RPMI7951 (cell line): ENCODE data around the gene PCBP3. TPM values are rescaled to one million over a fixed set of nuclear protein-coding genes. Genes with fewer than 3 reads are reported as not detected.
A peak's percentile ranks its signal among the peaks of the same experiment; 100 is the strongest.

Source experiments
- DNase-seq: peaks from one replicate; pipeline ENCODE4 v3.0.0-alpha.2; 2012; ENCODE audit warnings: low read depth
- total RNA-seq: library from RNA; depleted of rRNA; stranded (reverse); fragments of >200 nt; shearing (Covaris generic); gene quantifications from 2 replicates; pipeline ENCODE4 v1.2.3, GENCODE V29; 2014

The PCBP3 gene
- total RNA-seq, 1 experiment from 2014 or later: 4.0 TPM

DNA sequence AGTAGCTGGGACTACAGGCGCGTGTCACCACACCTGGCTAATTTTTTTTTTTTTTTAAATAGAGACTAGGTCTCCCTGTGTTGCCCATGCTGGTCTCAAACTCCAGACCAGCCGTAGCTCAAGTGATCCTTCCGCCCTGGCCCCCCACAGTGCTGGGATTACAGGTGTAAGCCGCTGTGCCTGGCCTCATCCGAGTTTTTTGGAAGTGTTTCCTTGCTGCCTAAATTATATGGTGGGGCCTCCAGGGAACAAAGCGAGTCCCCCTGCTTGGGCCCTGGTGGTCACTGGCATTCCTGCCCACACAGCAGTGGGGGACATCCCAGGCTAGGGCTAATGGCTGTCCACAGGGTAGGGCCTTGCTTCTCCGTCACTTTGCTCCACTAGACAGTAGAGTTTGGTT, 143.8 kb downstream of the PCBP3 start:
- no peak for DNase-seq

DNA sequence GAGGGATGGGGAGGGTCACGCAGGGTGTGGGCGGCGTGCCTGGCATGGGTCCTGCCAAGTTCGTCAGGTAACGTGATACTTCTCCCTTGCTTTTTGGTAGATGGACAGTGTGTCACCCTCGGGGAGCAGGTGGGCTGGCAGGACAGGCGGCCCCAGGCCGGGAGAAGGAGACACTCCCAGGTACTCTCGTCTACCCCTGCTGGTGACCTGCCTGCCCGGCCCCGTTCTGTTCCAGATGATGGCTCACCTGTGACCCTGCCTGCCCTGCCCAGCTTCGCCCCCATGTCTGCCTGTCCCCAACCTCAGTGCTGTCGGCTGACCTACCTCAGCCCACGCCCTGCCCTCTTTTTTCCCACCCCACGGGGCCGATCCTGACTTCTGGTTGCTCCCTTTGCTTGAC, 144.7 kb downstream of the PCBP3 start:
- DNase-seq: no peak

DNA sequence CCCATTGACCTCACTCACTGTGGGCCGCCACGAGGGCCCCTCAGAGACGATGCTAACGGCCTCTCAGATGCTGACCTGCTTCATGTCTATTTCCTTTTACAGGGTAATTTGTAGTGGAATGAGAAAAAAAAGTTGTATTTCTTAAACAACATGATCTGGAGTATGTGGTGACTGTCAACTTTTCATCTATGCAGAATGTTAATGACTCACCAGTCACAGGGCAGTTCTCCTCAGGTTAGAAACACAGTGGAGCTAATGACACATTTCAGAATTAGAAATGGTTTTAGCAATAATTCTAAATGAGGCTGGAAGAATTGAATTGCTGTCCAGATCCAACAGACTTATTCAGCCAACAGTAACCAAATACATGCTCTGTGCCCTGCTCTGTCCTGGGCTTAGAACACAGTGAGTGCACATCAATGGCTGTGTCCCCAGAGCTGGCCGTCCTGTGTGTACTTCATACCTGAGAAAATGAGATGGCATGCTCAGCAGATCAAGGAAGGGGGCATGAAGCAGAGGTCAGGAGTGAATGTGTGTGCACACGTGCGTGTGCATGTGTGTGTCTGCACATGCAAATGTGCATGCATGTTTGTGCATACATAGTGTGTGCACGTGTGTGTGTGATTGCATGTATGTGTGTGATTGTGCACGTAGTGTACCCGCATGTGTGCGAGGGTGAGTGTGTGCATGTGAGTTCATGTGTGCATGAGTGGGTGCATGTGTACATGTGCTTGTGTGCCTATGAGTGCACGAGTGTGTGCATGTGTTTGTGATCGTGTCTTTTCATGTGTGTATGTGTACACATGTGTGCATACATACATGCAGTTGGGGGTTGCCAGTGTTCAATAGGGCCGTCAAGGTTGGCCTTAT, 145.3 kb downstream of the PCBP3 start:
- DNase-seq: peak; percentile 9

DNA sequence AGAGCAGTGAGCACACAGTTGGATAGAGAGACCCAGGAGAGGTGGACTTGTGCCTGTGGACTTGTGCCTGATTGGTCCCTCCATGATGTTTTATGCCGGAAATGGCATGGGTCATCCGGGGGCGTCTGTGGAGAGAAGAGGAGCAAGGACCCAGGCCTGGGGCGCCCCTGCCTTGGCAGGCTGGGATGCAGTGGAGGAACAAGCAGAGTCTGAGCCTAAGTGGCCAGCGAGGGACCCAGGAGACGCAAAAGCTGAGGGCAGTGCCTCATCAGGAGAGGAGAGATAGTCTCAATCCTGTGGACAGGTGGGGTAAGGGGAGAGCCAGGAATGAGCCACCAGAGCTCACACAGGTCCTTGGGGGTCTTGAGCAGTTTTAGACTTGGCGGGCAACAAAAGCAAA, 146.9 kb downstream of the PCBP3 start:
- no peak for DNase-seq

DNA sequence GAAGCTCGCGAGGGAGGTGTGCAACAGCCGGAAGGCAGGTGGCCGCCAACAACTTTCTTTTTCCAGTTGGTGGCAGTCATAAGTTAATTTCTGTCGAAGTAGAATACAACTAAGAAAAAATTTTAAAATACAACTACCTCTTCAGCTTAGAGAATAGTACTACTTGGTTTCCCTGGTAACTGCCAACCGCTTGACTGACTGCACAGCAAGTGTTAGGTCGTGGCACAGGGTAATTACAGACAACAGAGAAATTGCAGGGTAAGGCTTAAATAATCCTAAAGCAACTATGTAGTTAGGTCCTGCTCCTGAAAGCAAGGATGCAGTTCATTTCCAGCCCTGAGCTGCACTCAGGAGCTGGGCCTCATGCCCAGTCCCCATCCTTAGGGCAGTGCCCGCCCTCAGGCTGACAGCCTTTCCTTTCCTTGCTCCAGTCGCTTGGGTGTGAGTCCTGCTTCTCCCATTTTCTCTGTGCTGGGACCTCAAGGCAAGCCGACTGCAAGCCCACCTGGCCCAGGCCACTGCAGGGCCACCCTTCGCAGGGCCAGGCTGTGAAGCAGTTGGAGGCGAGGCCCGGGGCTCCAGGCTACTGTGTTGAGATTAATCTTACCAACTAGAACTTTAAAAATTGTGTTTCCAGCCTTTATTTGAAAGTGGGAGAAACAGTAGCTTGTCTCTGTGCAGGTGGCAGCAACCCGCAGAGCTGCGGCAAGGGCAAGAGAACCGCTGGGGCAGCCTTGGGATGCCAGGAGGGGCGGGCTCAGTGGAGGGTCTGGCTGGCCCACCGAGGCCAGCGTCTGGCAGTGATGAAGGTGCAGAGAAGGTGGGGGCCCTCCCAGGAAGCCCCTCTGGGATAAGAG, 148.3 kb downstream of the PCBP3 start:
- DNase-seq: no peak

DNA sequence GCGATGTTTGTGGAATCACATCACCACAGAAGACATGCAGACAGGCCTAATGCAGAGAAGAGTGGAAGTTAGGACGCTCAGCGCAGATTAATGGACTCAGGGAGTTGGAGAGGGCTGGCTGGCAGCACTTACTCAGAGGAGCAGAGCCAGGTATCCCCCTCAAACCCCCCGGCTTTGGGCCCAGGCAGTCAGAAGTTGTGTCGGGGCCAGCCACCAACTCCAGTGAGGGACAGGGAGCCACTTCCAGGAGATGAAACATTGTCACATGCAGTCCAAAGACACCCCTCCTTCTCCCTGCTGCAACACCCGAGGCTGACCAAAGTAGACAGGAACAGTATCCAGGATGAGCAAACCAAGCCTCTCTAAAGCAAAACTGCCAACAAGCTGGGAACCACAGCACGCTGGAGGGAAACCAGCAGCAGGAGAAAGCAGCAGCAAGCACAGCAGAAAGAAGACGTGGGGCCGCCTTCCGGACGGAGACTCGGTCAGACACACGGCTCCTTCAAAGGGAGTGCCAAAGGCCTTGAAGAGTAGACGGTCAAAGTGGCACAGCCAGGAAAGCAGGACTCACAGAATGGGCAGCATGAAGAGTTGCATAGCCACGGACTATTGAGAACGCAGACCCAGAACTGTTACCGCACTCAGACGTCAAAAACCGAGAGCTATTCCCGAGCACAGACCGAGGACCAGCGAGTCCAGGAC, 149.3 kb downstream of the PCBP3 start:
- no peak for DNase-seq

DNA sequence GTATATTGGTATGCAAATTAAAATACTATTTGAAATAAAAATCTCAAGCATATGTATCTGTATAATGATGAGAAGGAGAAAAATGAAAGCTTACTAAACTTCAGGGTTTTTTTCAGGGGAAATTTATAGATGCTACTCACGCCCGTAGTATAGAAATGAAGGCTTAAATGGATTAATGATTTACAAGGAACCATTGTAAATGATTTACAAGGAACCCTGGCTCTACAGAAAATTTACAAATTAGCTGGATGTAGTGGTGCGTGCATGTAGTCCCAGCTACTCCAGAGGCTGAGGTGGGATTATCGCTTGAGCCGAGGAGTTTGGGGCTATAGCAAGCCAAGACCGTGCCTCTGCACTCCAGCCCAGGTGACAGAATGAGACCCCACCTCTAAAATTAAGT, 150.5 kb downstream of the PCBP3 start:
- DNase-seq: no peak

DNA sequence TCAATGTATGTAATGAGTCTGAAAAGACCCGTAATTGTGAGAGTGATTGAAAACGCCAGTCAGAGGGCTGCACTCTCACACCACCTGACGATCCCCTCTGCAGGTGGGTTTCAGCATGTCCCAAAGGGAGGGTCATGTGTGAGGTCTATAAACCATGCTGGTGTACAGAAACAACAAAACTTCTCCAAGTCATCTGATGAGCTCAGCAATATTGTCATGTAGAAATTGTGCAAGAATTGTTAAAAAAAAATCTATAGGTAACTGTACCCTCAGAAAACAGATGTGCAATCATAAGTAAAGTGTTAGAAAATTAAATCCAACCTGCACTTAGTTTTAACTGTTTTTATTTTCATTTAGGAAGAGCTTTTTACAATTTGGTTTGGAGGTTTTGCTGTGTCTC, 152.5 kb downstream of the PCBP3 start:
- no peak for DNase-seq

DNA sequence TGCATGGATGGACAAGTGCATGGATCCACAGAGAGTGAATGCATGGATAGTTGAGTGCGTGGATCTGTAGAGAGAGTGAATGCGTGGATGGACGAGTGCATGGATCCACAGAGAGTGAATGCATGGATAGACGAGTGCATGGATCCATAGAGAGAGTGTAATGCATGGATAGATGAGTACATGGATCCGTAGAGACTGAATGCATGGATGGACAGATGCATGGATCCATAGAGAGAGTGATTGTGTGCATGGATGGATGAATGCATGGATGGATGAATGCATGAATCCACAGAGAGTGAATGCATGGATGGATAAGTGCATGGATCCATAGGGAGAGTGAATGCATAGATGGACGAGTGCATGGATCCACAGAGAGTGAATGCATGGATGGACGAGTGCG, 153.8 kb downstream of the PCBP3 start:
- no peak for DNase-seq

DNA sequence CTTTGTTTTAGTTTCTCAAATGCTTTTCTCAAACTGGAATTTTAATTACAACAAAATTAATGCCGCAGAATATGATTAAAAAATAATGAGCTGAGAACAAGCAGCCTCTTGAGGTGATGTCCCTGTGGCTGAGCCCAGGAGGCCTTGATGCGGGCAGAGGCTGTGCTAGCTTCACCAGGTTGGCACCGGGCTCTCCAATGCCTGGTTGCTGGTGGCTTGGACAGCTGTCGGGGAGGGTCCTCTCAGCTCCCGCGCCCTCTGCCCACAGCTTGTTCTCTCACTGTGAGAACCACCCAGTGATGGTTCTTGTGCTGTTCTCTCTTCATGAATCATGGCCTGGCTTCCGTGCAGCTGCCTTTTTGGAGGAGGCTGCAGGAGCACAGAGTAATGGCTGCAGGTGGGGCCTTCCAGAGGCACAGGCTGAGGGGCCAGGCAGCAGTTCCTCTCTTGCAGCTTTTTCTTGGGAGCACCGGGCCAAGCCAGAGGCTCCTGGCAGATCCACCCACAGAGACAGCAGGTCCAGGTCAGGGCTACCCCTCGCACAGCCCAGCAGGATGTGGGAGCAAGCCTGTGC, 156.3 kb downstream of the PCBP3 start:
- DNase-seq: no peak

DNA sequence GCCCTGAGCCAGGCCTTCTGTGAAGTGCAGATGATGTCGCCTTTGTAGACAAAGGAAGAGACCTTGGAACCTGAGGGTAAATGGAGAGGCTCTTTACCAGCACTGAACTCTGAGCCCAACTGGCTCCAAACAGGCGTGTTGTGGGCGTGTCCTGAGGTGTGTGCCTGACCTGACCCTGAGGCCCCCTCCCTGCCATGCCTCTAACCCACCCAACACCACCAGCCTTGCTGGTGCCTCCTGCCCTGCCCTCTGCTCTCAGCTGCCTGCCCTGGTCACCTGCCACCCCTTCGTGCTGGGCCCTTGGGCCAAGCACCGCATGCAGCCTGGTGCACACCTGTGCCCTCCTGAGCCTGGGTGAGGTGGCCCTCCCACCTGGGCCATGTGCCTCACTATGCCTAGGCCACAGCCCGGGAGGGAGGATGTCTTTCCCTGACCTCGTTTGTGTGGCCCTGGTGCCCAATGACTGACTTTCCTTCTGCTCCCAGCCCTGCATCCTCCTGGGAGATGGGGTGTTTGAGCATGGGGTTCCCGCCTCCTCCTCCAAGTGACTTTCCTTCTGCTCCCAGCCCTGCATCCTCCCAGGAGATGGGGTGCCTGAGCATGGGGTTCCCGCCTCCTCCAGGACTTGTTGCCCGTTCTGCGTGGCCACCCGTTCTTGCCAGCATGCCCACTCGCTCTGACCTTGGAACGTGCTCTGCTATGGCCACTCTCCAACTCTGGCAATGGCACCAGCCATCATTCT, 157.0 kb downstream of the PCBP3 start:
- DNase-seq: no peak

DNA sequence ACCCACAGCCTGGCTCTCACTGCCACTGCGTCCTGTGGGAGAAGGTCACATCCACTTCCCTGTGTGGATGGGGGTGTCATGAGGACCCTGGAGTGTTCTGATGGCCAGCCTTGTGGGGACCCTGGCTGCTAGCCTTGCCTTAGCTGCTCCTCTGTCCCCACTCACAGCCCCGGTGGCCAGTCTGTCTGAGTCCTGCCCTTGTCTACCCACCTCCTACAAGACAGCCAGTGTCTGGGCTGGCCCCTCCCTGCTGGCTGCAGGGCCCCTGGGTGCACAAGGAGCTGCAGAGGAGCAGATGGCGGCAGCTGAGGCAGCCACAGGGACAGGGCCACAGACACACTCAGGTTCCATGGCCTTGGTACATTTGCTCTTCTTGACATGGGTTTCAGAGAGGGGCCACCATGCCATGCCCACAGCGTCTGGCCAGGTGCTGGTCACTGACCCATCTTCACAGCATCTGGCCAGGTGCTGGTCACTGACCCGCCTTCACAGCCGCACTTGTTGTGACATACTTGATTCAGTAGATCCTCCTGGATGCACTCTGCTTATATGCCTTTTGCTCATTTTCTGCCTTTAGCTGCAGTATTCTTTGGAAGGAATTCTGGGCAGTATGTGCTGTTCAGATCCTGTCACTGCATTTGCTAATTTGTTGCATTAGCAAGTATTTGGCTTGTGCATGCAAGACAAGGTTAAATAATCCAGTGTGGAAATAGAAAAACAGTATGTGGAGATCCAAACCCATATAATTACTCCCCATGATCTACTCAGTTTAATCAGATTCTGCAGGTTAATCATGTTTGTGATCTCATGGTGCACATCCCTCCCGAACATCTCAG, 157.8 kb downstream of the PCBP3 start:
- DNase-seq: no peak

DNA sequence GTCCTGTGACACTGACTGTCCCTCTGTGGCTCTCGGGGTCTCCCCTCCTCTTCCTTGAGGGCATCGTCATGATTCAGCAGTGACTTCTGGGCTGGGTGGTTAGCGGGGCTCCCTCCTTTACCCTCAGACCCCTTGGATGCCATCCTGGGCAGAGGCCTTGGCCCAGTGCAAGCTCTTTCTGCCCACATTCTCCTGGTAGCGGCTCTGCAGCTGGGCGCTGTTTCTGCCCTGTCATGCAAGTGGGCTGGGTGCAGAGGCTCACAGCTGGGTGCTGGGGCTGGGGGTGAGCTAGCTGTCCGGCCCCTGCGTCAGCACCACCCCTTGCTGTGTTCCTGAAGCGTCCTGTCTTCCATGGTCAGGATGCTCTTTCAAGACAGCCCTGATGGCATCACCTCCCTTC, 158.5 kb downstream of the PCBP3 start:
- no peak for DNase-seq

DNA sequence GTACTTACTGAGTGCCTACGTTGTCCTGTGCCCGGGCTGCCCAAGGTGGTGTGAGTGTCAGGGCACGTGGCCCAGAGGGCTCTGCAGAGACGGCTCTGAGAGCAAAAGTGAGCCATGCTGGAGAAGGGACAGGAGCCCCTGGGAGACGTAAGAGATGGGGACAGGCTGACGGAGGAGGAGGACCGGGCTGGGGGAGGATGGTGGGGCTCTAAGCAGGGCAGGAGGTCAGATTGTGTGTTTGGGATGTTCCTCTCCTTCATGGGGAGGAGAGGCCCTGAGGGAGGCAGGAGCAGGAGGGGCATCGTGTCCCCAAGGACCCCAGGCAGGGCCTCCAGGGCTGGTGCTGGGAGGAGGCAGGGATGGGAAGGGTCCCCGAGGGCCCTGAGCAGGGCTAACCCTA, 158.9 kb downstream of the PCBP3 start:
- DNase-seq: no peak

DNA sequence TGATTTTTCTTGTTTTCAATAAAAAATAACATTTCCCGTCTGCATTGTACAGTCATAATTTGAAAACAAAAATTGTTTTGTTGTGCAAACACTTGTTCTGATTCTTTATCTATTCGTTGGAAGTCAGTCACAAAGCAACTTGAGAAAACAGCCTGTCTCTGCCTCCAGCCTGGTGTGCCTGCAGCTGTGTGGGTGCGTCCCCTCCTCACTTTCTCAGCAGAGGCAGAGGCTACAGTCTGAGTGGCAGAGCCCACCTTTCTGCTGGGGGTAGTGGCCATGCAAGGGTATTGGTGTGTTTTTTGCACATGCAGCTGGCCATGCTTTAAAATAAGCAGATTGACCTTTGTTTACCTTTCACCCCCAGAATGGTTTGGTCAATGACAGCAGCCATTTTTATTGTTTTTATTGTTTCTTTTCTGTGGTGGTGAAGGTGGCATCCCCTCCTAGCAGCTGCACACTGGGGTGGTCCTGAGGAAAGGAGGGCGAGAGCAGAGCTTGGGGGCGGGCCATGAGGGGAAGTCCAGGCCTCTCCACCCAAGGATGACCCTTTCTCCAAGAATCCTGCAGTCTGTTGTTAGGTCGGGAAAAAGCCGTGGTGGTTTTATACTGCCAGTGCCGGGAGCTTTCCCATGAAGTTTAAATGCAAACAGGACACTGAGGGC, 159.6 kb downstream of the PCBP3 start:
- DNase-seq: no peak

DNA sequence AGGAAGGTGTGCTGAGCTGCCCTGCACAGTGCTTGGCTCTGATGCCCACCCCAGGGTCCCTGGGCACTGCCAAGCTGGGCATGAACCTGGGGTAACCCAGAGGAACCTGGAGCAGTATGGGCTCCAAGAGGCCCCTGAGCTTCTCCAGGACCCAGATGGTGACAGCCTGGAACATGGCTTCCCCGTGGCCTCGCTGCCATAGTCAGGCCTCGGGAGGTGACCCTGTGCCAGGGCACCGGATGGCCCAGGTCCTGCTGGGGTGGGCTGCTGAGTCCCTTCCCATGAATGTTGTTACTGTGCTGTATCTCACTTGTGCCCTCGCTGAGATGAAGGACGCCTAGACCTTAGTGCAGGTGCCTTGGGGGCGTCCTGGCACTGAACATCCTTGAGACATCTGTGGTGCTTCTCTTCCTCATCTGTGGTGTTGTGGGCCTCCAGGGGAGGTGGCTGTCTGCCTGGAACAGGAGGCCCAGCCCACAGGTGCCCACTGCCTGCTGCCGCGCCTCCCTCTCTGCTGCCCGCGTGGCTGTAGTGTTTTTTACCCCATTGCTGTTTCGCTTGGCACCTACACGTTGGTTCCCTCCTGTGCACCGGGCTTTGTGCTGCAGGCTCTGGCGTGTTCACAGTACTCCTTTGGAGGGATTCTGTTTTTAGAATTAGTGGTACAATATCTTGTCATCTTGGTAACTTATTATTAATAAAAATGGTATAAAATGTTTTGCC, 160.3 kb downstream of the PCBP3 start:
- DNase-seq: no peak

DNA sequence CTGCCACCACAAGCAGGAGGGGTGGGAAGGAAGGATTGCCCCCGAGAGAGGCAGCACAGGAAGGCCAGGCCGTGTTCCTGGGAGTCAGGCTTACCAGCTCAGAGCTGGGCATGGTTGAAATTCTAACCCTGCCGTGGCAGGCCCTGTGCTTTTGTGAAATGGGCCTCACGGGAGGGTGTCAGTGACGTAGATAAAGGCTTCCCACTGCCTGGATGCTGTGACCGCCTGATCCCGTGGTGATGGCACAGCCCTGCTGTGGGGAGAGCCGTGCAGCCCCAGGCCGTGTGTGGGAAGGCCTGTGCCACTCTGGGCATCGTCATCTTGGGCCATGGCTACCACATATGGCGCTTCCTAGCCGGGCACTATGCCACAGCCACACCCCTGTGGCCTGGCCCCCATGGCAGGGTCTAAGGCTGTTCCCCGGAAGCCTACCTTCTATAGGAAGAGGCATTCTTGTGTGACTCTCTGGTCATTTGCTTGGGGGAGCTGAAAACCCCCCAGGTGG, 161.3 kb downstream of the PCBP3 start:
- no peak for DNase-seq

DNA sequence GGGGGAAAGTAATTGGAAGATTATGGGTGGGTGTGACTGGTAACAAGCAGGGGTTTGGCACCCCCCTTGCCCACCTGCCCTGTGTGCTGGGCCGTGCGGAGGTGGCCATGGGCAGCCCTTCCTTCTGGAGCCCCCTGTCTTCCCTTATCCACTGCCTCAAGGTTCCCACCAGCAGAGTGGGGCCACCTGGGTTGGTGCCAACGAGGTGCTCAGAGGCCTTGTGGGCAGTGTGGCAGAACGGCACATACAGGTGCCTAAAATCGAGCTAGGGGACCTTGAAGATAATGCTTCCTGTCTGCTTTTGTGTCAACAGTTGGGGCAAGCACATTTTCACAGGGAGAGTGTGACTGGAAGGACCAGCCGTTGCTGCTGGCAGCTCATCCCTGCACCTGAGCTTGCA, 161.8 kb downstream of the PCBP3 start:
- DNase-seq: no peak

DNA sequence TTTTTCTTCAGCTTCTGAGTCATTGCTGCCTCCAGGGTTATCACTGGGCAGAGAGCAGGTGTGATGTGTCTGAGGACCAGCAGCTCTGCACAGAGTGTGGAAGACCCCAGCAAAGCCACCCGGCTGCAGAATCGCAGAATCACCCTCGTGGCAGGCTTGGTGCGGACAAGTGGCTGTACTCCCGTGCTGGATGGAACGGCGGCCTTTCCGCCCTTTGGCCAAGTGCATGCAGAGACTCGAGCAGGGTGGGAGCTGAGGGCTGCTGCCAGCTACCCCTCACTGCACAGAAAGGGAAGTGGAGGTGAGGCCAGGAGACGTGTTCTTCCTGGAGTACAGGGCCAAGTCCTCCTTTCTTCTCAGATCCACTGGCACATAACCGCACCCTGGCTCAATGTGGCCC, 162.5 kb downstream of the PCBP3 start:
- DNase-seq: no peak
